HG02870 (cell line): Measurements from ENCODE around the gene BICDL2.
A peak's percentile ranks its signal among the peaks of the same experiment; 100 is the strongest.
"Not testable (repeated sequence)": the region's sequence is repeated elsewhere in the genome, so short reads cannot be mapped to it uniquely, and the experiment has no call there.

ENCODE experiments used
- ATAC-seq: cut with Tn5 transposase; IDR thresholded peaks from one replicate; pipeline ENCODE4 v1.9.1; 2021; ENCODE audit warnings: mild to moderate bottlenecking, moderate library complexity; ENCODE audit not compliant: unreplicated experiment

Gene BICDL2

GRCh38 chr16:3065069-3065741 is 28.5 kb upstream of the BICDL2 start, which contains the start of gene IL32:
IL32 (plus strand) TSS chr16:3065640; CDS start chr16:3065812, 172 bp downstream.
- ATAC-seq: no peak

- no peak for ATAC-seq
Observed at GRCh38 chr16:3063625-3064386, 27.1 kb upstream of the BICDL2 start.

- ATAC-seq: no peak
Observed at GRCh38 chr16:3062553-3062952, 25.8 kb upstream of the BICDL2 start.

GRCh38 chr16:3060339-3061127 is 23.8 kb upstream of the BICDL2 start:
- no peak for ATAC-seq

- ATAC-seq: no peak
Observed at GRCh38 chr16:3059723-3060242, 23.0 kb upstream of the BICDL2 start.

GRCh38 chr16:3059041-3059722 is 22.4 kb upstream of the BICDL2 start:
- ATAC-seq: peak; percentile 58

GRCh38 chr16:3058139-3059030 is 21.6 kb upstream of the BICDL2 start:
- no peak for ATAC-seq

GRCh38 chr16:3057181-3058138 is 20.7 kb upstream of the BICDL2 start:
- ATAC-seq: no peak

- ATAC-seq: no peak
Observed at GRCh38 chr16:3056336-3057180, 19.8 kb upstream of the BICDL2 start.

- ATAC-seq: not testable (repeated sequence)
Observed at GRCh38 chr16:3055734-3056115, 19.0 kb upstream of the BICDL2 start.

- no peak for ATAC-seq
Observed at GRCh38 chr16:3054965-3055733, 18.4 kb upstream of the BICDL2 start.

GRCh38 chr16:3053330-3053710 is 16.6 kb upstream of the BICDL2 start:
- ATAC-seq: not testable (repeated sequence)

- not testable (repeated sequence) for ATAC-seq
Observed at GRCh38 chr16:3052571-3053329, 16.0 kb upstream of the BICDL2 start.

GRCh38 chr16:3051494-3051893 is 14.8 kb upstream of the BICDL2 start:
- ATAC-seq: no peak

- no peak for ATAC-seq
Observed at GRCh38 chr16:3051009-3051408, 14.3 kb upstream of the BICDL2 start.

GRCh38 chr16:3050487-3050886 is 13.7 kb upstream of the BICDL2 start:
- no peak for ATAC-seq
